ENCODE results near the gene CDH8.
A peak's percentile ranks its signal among the peaks of the same experiment; 100 is the strongest.
"Not testable (repeated sequence)": the region's sequence is repeated elsewhere in the genome, so short reads cannot be mapped to it uniquely, and the experiment has no call there.

CDH8 gene

GRCh38 chr16:61797296-61797795, 238.9 kb downstream of the CDH8 start:
- DNase-seq (ENCODE audit: low read depth, low spot score), result no peak

- peak; percentile 4 for DNase-seq (ENCODE audit: low read depth, low spot score)
Measured at GRCh38 chr16:61792194-61792909, 243.9 kb downstream of the CDH8 start.

- no peak for DNase-seq (ENCODE audit: low read depth, low spot score)
Measured at GRCh38 chr16:61791464-61791863, 244.8 kb downstream of the CDH8 start.

GRCh38 chr16:61781855-61782254, 254.4 kb downstream of the CDH8 start:
- not testable (repeated sequence) for DNase-seq (ENCODE audit: low read depth, low spot score)

- no peak for DNase-seq (ENCODE audit: low read depth, low spot score)
Measured at GRCh38 chr16:61780161-61780560, 256.1 kb downstream of the CDH8 start.

GRCh38 chr16:61770301-61770700, 265.9 kb downstream of the CDH8 start:
- no peak for DNase-seq (ENCODE audit: low read depth, low spot score)

GRCh38 chr16:61763991-61764390, 272.2 kb downstream of the CDH8 start:
- no peak for DNase-seq (ENCODE audit: low read depth, low spot score)

- DNase-seq (ENCODE audit: low read depth, low spot score), result no peak
Measured at GRCh38 chr16:61763013-61763412, 273.2 kb downstream of the CDH8 start.

- DNase-seq (ENCODE audit: low read depth, low spot score), result no peak
Measured at GRCh38 chr16:61730997-61731396, 305.2 kb downstream of the CDH8 start.

- no peak for DNase-seq (ENCODE audit: low read depth, low spot score)
Measured at GRCh38 chr16:61726701-61727100, 309.5 kb downstream of the CDH8 start.

- no peak for DNase-seq (ENCODE audit: low read depth, low spot score)
Measured at GRCh38 chr16:61726125-61726524, 310.1 kb downstream of the CDH8 start.

- DNase-seq (ENCODE audit: low read depth, low spot score), result no peak
Measured at GRCh38 chr16:61721544-61721943, 314.7 kb downstream of the CDH8 start.

GRCh38 chr16:61715393-61715792, 320.8 kb downstream of the CDH8 start:
- DNase-seq (ENCODE audit: low read depth, low spot score), result no peak

- no peak for DNase-seq (ENCODE audit: low read depth, low spot score)
Measured at GRCh38 chr16:61713787-61714186, 322.5 kb downstream of the CDH8 start.

- DNase-seq (ENCODE audit: low read depth, low spot score), result not testable (repeated sequence)
Measured at GRCh38 chr16:61699640-61700039, 336.6 kb downstream of the CDH8 start.

- no peak for DNase-seq (ENCODE audit: low read depth, low spot score)
Measured at GRCh38 chr16:61684541-61684940, 351.7 kb downstream of the CDH8 start.

- DNase-seq (ENCODE audit: low read depth, low spot score), result no peak
Measured at GRCh38 chr16:61681673-61682072, 354.6 kb downstream of the CDH8 start.

GRCh38 chr16:61681124-61681523, 355.1 kb downstream of the CDH8 start:
- DNase-seq (ENCODE audit: low read depth, low spot score), result no peak

- DNase-seq (ENCODE audit: low read depth, low spot score), result no peak
Measured at GRCh38 chr16:61678182-61678581, 358.1 kb downstream of the CDH8 start.

GRCh38 chr16:61677776-61678175, 358.5 kb downstream of the CDH8 start:
- DNase-seq (ENCODE audit: low read depth, low spot score), result no peak

- DNase-seq (ENCODE audit: low read depth, low spot score), result no peak
Measured at GRCh38 chr16:61676740-61677139, 359.5 kb downstream of the CDH8 start.

GRCh38 chr16:61671161-61671560, 365.1 kb downstream of the CDH8 start:
- no peak for DNase-seq (ENCODE audit: low read depth, low spot score)

GRCh38 chr16:61665512-61665911, 370.7 kb downstream of the CDH8 start:
- no peak for DNase-seq (ENCODE audit: low read depth, low spot score)

GRCh38 chr16:61659936-61660335, 376.3 kb downstream of the CDH8 start:
- DNase-seq (ENCODE audit: low read depth, low spot score), result no peak
